Loucy (cell line): ENCODE measurements around the gene PDHB.

Experiments
- H2AFZ ChIP-seq: fragments of 200-600 bp; sonication (generic); 2 replicates; pipeline ENCODE4 v1.6.0; 2016; ENCODE audit warnings: antibody characterized with exemption, mild to moderate bottlenecking, low read length, moderate library complexity
- H3F3A ChIP-seq: fragments of 200-600 bp; 2 replicates; pipeline ENCODE4 v1.6.0; 2016; ENCODE audit warnings: antibody characterized with exemption, low read depth, mild to moderate bottlenecking
- H3K27me3 ChIP-seq: fragments of 200-600 bp; sonication (generic); 2 replicates; pipeline ENCODE4 v1.6.1; 2014; ENCODE audit warnings: low read length, mild to moderate bottlenecking; ENCODE audit not compliant: insufficient read depth, poor library complexity, severe bottlenecking
- H3K36me3 ChIP-seq: fragments of 200-600 bp; sonication (generic); 2 replicates; pipeline ENCODE4 v1.6.1; 2016; ENCODE audit warnings: low read length; ENCODE audit not compliant: insufficient read depth
- H3K4me1 ChIP-seq: fragments of 200-600 bp; sonication (generic); 2 replicates; pipeline ENCODE4 v1.5.1; 2014; ENCODE audit warnings: low read length, mild to moderate bottlenecking; ENCODE audit not compliant: insufficient read depth, poor library complexity, severe bottlenecking
- H3K4me2 ChIP-seq: fragments of 200-600 bp; sonication (generic); 2 replicates; pipeline ENCODE4 v1.6.0; 2014; ENCODE audit warnings: antibody characterized with exemption, low read length, low read depth, mild to moderate bottlenecking; ENCODE audit not compliant: poor library complexity, severe bottlenecking
- H3K4me3 ChIP-seq: fragments of 200-600 bp; sonication (generic); 2 replicates; pipeline ENCODE4 v1.5.1; 2014; ENCODE audit warnings: low read length, mild to moderate bottlenecking, mixed read lengths; ENCODE audit not compliant: poor library complexity, severe bottlenecking
- H3K79me2 ChIP-seq: fragments of 200-600 bp; sonication (generic); 2 replicates; pipeline ENCODE4 v1.6.1; 2014; ENCODE audit warnings: low read length; ENCODE audit not compliant: insufficient read depth
- H3K9ac ChIP-seq: fragments of 200-600 bp; sonication (generic); 2 replicates; pipeline ENCODE4 v1.6.0; 2014; ENCODE audit warnings: mild to moderate bottlenecking, low read depth, low read length, moderate library complexity; ENCODE audit not compliant: poor library complexity, severe bottlenecking
- H3K9me2 ChIP-seq: fragments of 200-600 bp; sonication (generic); replicated peaks from 2 replicates; pipeline ENCODE4 v1.6.1; 2016; ENCODE audit warnings: low read depth, low read length, mixed read lengths
- H3K9me3 ChIP-seq: fragments of 200-600 bp; sonication (generic); 2 replicates; pipeline ENCODE4 v1.6.1; 2014; ENCODE audit warnings: mild to moderate bottlenecking, antibody characterized with exemption, low read length, low read depth; ENCODE audit not compliant: insufficient read depth
- H4K20me1 ChIP-seq: fragments of 200-600 bp; sonication (generic); 2 replicates; pipeline ENCODE4 v1.6.0; 2014; ENCODE audit warnings: antibody characterized with exemption, low read length, mild to moderate bottlenecking; ENCODE audit not compliant: insufficient read depth, poor library complexity, severe bottlenecking
- CTCF ChIP-seq: fragments of 200-600 bp; sonication (generic); conservative IDR thresholded peaks from 2 replicates; pipeline ENCODE4 v1.5.1; 2014; ENCODE audit warnings: mild to moderate bottlenecking, antibody characterized with exemption, low read length
- EZH2phosphoT487 ChIP-seq: fragments of 200-600 bp; IDR thresholded peaks from 2 replicates; pipeline ENCODE4 v1.6.1; 2018; ENCODE audit warnings: antibody characterized with exemption, mild to moderate bottlenecking, moderate library complexity, borderline replicate concordance

Gene PDHB

GRCh38 chr3:58408906-58409305 is 24.7 kb downstream of the PDHB start:
- Histone ChIP-seq H3K36me3 (peaks cover 61% of the 10 kb centered on the region; the same call in 1 of the 2 replicates), H3K4me1 (no peaks in the 10 kb centered on the region)

GRCh38 chr3:58404396-58404795 is 29.2 kb downstream of the PDHB start:
- Histone ChIP-seq H3K4me1 (no peaks in the 10 kb centered on the region), H3K79me2 (no peaks in the 10 kb centered on the region), H3K9me3 (no peaks in the 10 kb centered on the region), H3K9ac (no peak overlapping the region), H3K4me2 (no peak overlapping the region), H2AFZ (no peak overlapping the region), H3K4me3 (no peak overlapping the region), H4K20me1 (no peaks in the 10 kb centered on the region), H3F3A (no peaks in the 10 kb centered on the region), H3K9me2 (no peaks in the 10 kb centered on the region), H3K27me3 (no peaks in the 10 kb centered on the region), H3K36me3 (peaks cover 43% of the 10 kb centered on the region; the same call in 1 of the 2 replicates)
- TF ChIP-seq CTCF (no peak), EZH2phosphoT487 (no peak)

More at GRCh38 chr3:58408906-58409305, 24.7 kb downstream of the PDHB start:
- no peak overlapping the region for H3K4me3 ChIP-seq
- H3K9ac ChIP-seq, result no peak overlapping the region
- H3K9me2 ChIP-seq, result no peaks in the 10 kb centered on the region
- H4K20me1 ChIP-seq, result no peaks in the 10 kb centered on the region
- H3K27me3 ChIP-seq, result no peaks in the 10 kb centered on the region
- no peaks in the 10 kb centered on the region for H3K9me3 ChIP-seq
- no peaks in the 10 kb centered on the region for H3K79me2 ChIP-seq
- H3F3A ChIP-seq, result no peaks in the 10 kb centered on the region
- no peak overlapping the region for H3K4me2 ChIP-seq
- TF ChIP-seq EZH2phosphoT487 (no peak), CTCF (no peak)
- H2AFZ ChIP-seq, result no peak overlapping the region

- no peaks in the 10 kb centered on the region for H4K20me1 ChIP-seq
- H3K9me3 ChIP-seq, result no peaks in the 10 kb centered on the region
- H3K9ac ChIP-seq, result no peak overlapping the region
- no peaks in the 10 kb centered on the region for H3K79me2 ChIP-seq
- no peak overlapping the region for H3K4me2 ChIP-seq
- no peaks in the 10 kb centered on the region for H3K27me3 ChIP-seq
- H2AFZ ChIP-seq, result no peak overlapping the region
- TF ChIP-seq CTCF (no peak), EZH2phosphoT487 (no peak)
- H3K36me3 ChIP-seq, result peaks cover 43% of the 10 kb centered on the region; the same call in 1 of the 2 replicates
- H3K9me2 ChIP-seq, result no peaks in the 10 kb centered on the region
- H3F3A ChIP-seq, result no peaks in the 10 kb centered on the region
- no peak overlapping the region for H3K4me3 ChIP-seq
- no peaks in the 10 kb centered on the region for H3K4me1 ChIP-seq
Observed at GRCh38 chr3:58403513-58404109, 30.0 kb downstream of the PDHB start.
